K562 (cell line): ENCODE measurements around the gene IMPDH2. TPM values are rescaled to one million over a fixed set of nuclear protein-coding genes. Genes with fewer than 3 reads are reported as not detected.
A peak's percentile ranks its signal among the peaks of the same experiment; 100 is the strongest.

Experiments used
- ATAC-seq: fragments of 200-7000 bp; cut with Tn5 transposase; 3 replicates; pipeline ENCODE4 v1.9.1; 2020; ENCODE audit warnings: moderate library complexity
- BruUV-seq: library from RNA; stranded (reverse); fragments of 400-500 nt; replicated peaks from 2 replicates; lab custom pipeline; 2021; lab: Mats Ljungman, UMichigan
- CTCF ChIA-PET: fragments of 300-600 bp; formaldehyde crosslinking; extraction: SDS; loops from one replicate; lab custom pipeline; 2021; ENCODE audit warnings: low intra/inter-chr PET ratio; lab: Yijun Ruan, JAX
- POLR2A ChIA-PET: fragments of 300-600, 350-650 bp; sonication (Branson Sonifier 250); formaldehyde crosslinking; extraction: SDS; loops from one replicate; lab custom pipeline; 2021; ENCODE audit warnings: antibody characterized with exemption, inconsistent platforms; lab: Yijun Ruan, JAX
- DNase-seq, 4 experiments: peaks; one replicate each; pipeline versions ENCODE4 v3.0.0 to v3.0.0-alpha.2; 2011 to 2018; ENCODE audit warnings: low spot score in 3 of 4, mixed read lengths in 3 of 4; ENCODE audit errors: extremely low read depth in 1 of 4
- FAIRE-seq: peaks from 2 replicates; lab custom pipeline; 2011; peaks lifted over from hg19 to GRCh38; lab: Jason Lieb, UNC
- H2AFZ ChIP-seq: 2 replicates; pipeline ENCODE4 v1.6.0; 2011; ENCODE audit warnings: low read depth, low read length, control low read depth, inconsistent platforms
- H3K27ac ChIP-seq: fragments of 200-600 bp; 3 replicates; pipeline ENCODE4 v1.8.0; 2011; ENCODE audit warnings: low read depth, mild to moderate bottlenecking, control low read depth, inconsistent platforms, low read length, moderate library complexity, mixed read lengths; ENCODE audit errors: extremely low read depth
- H3K27me3 ChIP-seq, 2 experiments: fragments of 300-600 bp in 1 of 2; 2 replicates in 1 of 2; 3 replicates in 1 of 2; pipeline versions ENCODE4 v1.6.0 to v1.8.0; 2011; ENCODE audit warnings: inconsistent platforms in 2 of 2, low read length in 2 of 2, mild to moderate bottlenecking in 1 of 2, mixed read lengths in 1 of 2, moderate library complexity in 1 of 2; ENCODE audit not compliant: control insufficient read depth in 2 of 2, insufficient read depth in 2 of 2
- H3K36me3 ChIP-seq: fragments of 300-600 bp; 3 replicates; pipeline ENCODE4 v1.8.0; 2011; ENCODE audit warnings: mild to moderate bottlenecking, low read length, inconsistent platforms; ENCODE audit not compliant: control insufficient read depth, insufficient read depth
- H3K4me1 ChIP-seq, 2 experiments: fragments of 200-600 bp in 1 of 2; replicated peaks in 1 of 2; 2 replicates in 1 of 2; 3 replicates in 1 of 2; pipeline versions ENCODE4 v1.5.1 to v1.8.0; 2011; ENCODE audit warnings: inconsistent platforms in 2 of 2, low read length in 2 of 2, mild to moderate bottlenecking in 1 of 2, mixed read lengths in 1 of 2, moderate library complexity in 1 of 2; ENCODE audit not compliant: control insufficient read depth in 2 of 2, insufficient read depth in 2 of 2
- H3K4me2 ChIP-seq: 2 replicates; pipeline ENCODE4 v1.6.1; 2011; ENCODE audit warnings: low read length, control low read depth, inconsistent platforms, mixed read lengths; ENCODE audit not compliant: insufficient read depth
- H3K4me3 ChIP-seq: fragments of 200-600 bp; sonication (generic), shearing (Covaris generic); 2 replicates; pipeline ENCODE4 v1.5.1; 2016; ENCODE audit warnings: control low read depth, inconsistent platforms
- H3K79me2 ChIP-seq: fragments of 200-600 bp; 3 replicates; pipeline ENCODE4 v1.8.0; 2011; ENCODE audit warnings: low read length, inconsistent platforms; ENCODE audit not compliant: control insufficient read depth, insufficient read depth
- H3K9ac ChIP-seq, 2 experiments: 2 replicates each; pipeline versions ENCODE4 v1.6.0 to v1.6.1; 2011; ENCODE audit warnings: low read depth in 2 of 2, low read length in 2 of 2, control low read depth in 1 of 2, inconsistent platforms in 1 of 2, mild to moderate bottlenecking in 1 of 2, mixed read lengths in 1 of 2; ENCODE audit not compliant: insufficient read depth in 1 of 2
- H3K9me1 ChIP-seq: one replicate; pipeline ENCODE4 v1.6.0; 2011; ENCODE audit warnings: inconsistent platforms, mild to moderate bottlenecking, low read length, moderate library complexity; ENCODE audit not compliant: control insufficient read depth, insufficient read depth
- H3K9me3 ChIP-seq: replicated peaks from 2 replicates; pipeline ENCODE4 v1.5.1; 2011; ENCODE audit warnings: low read depth, low read length, inconsistent platforms; ENCODE audit not compliant: control insufficient read depth, insufficient read depth
- H4K20me1 ChIP-seq: replicated peaks from 2 replicates; pipeline ENCODE4 v1.6.1; 2011; ENCODE audit warnings: low read length, inconsistent platforms, mixed read lengths; ENCODE audit not compliant: control insufficient read depth, insufficient read depth
- BCOR ChIP-seq: fragments of 450-650 bp; IDR thresholded peaks from 2 replicates; pipeline ENCODE4 v1.6.1; 2016
- CBX2 ChIP-seq: fragments of 200-600 bp; sonication (generic); IDR thresholded peaks from one replicate; pipeline ENCODE4 v1.6.1; 2012; ENCODE audit warnings: mild to moderate bottlenecking, low read length, inconsistent platforms; ENCODE audit not compliant: insufficient read depth, poor library complexity, severe bottlenecking
- FOXK1 ChIP-seq: sonication (generic); formaldehyde crosslinking; IDR thresholded peaks from 2 replicates; pipeline ENCODE4 v1.8.0; 2022; ENCODE audit warnings: missing genetic modification reagents, mild to moderate bottlenecking, borderline replicate concordance
- HDGF ChIP-seq: fragments of 450-650 bp; IDR thresholded peaks from 2 replicates; pipeline ENCODE4 v1.6.1; 2016
- HMGN3 ChIP-seq: IDR thresholded peaks from 2 replicates; pipeline ENCODE4 v1.6.1; 2011; ENCODE audit warnings: borderline replicate concordance, low read depth, mild to moderate bottlenecking, mixed read lengths, low read length; ENCODE audit not compliant: insufficient read length; ENCODE audit errors: extremely low read depth
- NR2F6 ChIP-seq: fragments of 450-650 bp; formaldehyde crosslinking; IDR thresholded peaks from 2 replicates; pipeline ENCODE4 v1.4.0; 2020; ENCODE audit warnings: mild to moderate bottlenecking
- TCFL5 ChIP-seq: fragments of 250-450 bp; sonication (Bioruptor Pico); conservative IDR thresholded peaks from 2 replicates; pipeline ENCODE4 v1.6.1; 2021; ENCODE audit warnings: mild to moderate bottlenecking, moderate library complexity, matching md5 sums
- TRIM28 ChIP-seq: fragments of 450-650 bp; IDR thresholded peaks from 2 replicates; pipeline ENCODE4 v1.6.1; 2017
- TSC22D4 ChIP-seq: fragments of 450-650 bp; IDR thresholded peaks from 2 replicates; pipeline ENCODE4 v1.6.1; 2016; ENCODE audit warnings: missing genetic modification characterization, missing biosample characterization, control low read depth
- ZNF134 ChIP-seq: fragments of 250-450 bp; sonication (Bioruptor Pico); conservative IDR thresholded peaks from 2 replicates; pipeline ENCODE4 v1.4.0; 2020
- WGBS: fragments of 100-300 bp; shearing (Covaris generic); methylation state at CpG from one replicate; pipeline ENCODE4 v1.1.6; 2016; ENCODE audit warnings: low coverage, mixed read lengths; ENCODE audit not compliant: insufficient coverage; ENCODE audit errors: missing lambda C conversion rate; 5-methylcytosine and 5-hydroxymethylcytosine counted together
- in situ Hi-C: fragments of 300-500 bp; cut with MboI; formaldehyde crosslinking; loops from 4 replicates; pipeline ENCODE4 v1.15.0; 2018; ENCODE audit warnings: inconsistent platforms, mixed read lengths
- intact Hi-C: fragments of 100-400 bp; cut with micrococcal nuclease; formaldehyde crosslinking; loops from 2 replicates; pipeline ENCODE4 v1.14.2; 2022
- polyA plus RNA-seq, 8 experiments: library from polyadenylated mRNA; depleted of rRNA in 4 of 8; stranded (reverse) in 5 of 8; unstranded in 3 of 8; fragments of >200 nt; fragmentation: Nextera tagmentation in 2 of 8; fragmentation: Illumina TruSeq in 1 of 8; extraction: Ambion mirVana in 2 of 8; extraction: Trizol in 1 of 8; gene quantifications; 2 replicates each; pipeline versions ENCODE4 v1.2.1 to v1.2.3, GENCODE V29; 2011 to 2014; ENCODE audit warnings: inconsistent platforms in 1 of 8, missing spikeins in 1 of 8
- total RNA-seq, 7 experiments: library from RNA; depleted of rRNA in 6 of 7; stranded (reverse); fragments of >200 nt in 6 of 7; fragmentation: Illumina TruSeq in 2 of 7; extraction: Trizol in 2 of 7; gene quantifications; 2 replicates each; pipeline versions ENCODE4 v1.2.1 to v1.2.3, GENCODE V29; 2011 to 2021; ENCODE audit warnings: low replicate concordance in 1 of 7
- TF ChIP-seq, protein P1 (sequence below): fragments of 450-650 bp; IDR thresholded peaks from 2 replicates; pipeline ENCODE4 v1.6.1; 2016; ENCODE audit warnings: mild to moderate bottlenecking, moderate library complexity

Gene IMPDH2
- total and polyA plus RNA-seq, 9 of the 15 experiments (the other 6 are each of a cell fraction or from before 2014, with no cell fraction given), result 318 to 507 (median 366) TPM

DNA sequence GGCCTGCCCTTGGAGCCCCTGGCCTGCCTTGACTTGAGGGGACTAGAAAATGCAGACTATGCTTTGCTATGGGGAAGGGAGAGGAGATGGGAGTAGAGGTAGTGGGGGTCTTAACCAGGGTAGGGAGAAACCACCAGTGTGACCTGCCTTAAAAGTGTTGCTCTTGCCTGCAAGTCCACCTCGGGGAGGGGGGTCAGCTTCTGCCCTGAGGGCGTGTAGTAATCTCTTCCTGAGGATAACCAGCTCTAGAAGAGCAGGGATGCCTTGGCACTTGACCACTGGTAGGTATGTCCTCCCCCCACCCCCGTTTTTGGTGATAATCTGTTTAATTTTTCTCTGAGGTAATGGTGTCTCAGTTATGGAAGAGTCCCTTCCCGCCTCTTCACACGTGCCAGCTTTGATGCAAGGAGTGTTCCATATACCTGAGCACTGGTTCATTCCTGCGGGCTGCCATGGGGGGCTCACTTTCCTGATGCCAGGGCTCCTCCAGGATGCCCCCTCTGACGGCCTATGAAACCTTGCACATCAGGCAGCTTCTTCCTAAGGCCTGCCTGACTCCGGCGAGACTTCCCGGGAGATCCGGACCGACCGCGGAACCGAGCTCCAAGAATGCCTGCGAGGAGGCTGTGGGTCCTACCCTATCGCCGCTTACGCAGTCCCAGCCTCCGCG is 39.9 kb downstream of the IMPDH2 start:
- in situ Hi-C loops (no loop called here), intact Hi-C loops (loop anchor here (1.0 to 5.0 kb wide), 4 partner anchors 18 to 460 kb away; partner anchors contain the start of gene WDR6)
- POLR2A ChIA-PET, result interaction anchor here (0.5 to 1.3 kb wide), 7 partner anchors 15 to 249 kb away, joined by 3 to 6 read pairs (median 3); partner anchors contain the start of genes IMPDH2, NDUFAF3 and WDR6
- CTCF ChIA-PET, result interaction anchor here (0.8 kb wide), 1 partner anchor 460 kb away, joined by 3 read pairs; no protein-coding TSS in a partner anchor
- Histone ChIP-seq H3K79me2 (no peaks in the 10 kb centered on the region), H3K9ac (peak overlapping the region; percentile 71 to 89), H3K9me3 (no peaks in the 10 kb centered on the region), H4K20me1 (no peaks in the 10 kb centered on the region), H3K36me3 (peaks cover 14% of the 10 kb centered on the region; the same call in 2 of the 3 replicates), H3K27ac (peak overlapping the region; percentile 78), H3K27me3 (no peaks in the 10 kb centered on the region), H3K4me3 (peak overlapping the region; percentile 41), H3K4me1 (peaks cover 9 to 21% of the 10 kb centered on the region in 2 experiments), H3K4me2 (peak overlapping the region; percentile 82), H3K9me1 (no peaks in the 10 kb centered on the region), H2AFZ (peak overlapping the region; percentile 94)
- DNase-seq, result peak in 1 of 4 experiments; percentile 12
- no peak; the same call in 2 of the 3 replicates for ATAC-seq
- 6% methylated on average over 8 of the region's 21 CpGs for WGBS
- TSS peak; percentile 83 for BruUV-seq
- no peak for FAIRE-seq
- TF ChIP-seq CBX2 (no peak), NR2F6 (CRISPR knock-in tag) (no peak), FOXK1 (CRISPR knock-in tag) (no peak), TRIM28 (no peak), BCOR (0 out of 2 replicates have a peak, but pooled peaks have one; percentile 27), ZNF134 (CRISPR knock-in tag) (no peak), HDGF (no peak), TCFL5 (CRISPR knock-in tag) (no peak), TSC22D4 (tag) (no peak), HMGN3 (no peak)
- TF ChIP-seq, protein P1, sequence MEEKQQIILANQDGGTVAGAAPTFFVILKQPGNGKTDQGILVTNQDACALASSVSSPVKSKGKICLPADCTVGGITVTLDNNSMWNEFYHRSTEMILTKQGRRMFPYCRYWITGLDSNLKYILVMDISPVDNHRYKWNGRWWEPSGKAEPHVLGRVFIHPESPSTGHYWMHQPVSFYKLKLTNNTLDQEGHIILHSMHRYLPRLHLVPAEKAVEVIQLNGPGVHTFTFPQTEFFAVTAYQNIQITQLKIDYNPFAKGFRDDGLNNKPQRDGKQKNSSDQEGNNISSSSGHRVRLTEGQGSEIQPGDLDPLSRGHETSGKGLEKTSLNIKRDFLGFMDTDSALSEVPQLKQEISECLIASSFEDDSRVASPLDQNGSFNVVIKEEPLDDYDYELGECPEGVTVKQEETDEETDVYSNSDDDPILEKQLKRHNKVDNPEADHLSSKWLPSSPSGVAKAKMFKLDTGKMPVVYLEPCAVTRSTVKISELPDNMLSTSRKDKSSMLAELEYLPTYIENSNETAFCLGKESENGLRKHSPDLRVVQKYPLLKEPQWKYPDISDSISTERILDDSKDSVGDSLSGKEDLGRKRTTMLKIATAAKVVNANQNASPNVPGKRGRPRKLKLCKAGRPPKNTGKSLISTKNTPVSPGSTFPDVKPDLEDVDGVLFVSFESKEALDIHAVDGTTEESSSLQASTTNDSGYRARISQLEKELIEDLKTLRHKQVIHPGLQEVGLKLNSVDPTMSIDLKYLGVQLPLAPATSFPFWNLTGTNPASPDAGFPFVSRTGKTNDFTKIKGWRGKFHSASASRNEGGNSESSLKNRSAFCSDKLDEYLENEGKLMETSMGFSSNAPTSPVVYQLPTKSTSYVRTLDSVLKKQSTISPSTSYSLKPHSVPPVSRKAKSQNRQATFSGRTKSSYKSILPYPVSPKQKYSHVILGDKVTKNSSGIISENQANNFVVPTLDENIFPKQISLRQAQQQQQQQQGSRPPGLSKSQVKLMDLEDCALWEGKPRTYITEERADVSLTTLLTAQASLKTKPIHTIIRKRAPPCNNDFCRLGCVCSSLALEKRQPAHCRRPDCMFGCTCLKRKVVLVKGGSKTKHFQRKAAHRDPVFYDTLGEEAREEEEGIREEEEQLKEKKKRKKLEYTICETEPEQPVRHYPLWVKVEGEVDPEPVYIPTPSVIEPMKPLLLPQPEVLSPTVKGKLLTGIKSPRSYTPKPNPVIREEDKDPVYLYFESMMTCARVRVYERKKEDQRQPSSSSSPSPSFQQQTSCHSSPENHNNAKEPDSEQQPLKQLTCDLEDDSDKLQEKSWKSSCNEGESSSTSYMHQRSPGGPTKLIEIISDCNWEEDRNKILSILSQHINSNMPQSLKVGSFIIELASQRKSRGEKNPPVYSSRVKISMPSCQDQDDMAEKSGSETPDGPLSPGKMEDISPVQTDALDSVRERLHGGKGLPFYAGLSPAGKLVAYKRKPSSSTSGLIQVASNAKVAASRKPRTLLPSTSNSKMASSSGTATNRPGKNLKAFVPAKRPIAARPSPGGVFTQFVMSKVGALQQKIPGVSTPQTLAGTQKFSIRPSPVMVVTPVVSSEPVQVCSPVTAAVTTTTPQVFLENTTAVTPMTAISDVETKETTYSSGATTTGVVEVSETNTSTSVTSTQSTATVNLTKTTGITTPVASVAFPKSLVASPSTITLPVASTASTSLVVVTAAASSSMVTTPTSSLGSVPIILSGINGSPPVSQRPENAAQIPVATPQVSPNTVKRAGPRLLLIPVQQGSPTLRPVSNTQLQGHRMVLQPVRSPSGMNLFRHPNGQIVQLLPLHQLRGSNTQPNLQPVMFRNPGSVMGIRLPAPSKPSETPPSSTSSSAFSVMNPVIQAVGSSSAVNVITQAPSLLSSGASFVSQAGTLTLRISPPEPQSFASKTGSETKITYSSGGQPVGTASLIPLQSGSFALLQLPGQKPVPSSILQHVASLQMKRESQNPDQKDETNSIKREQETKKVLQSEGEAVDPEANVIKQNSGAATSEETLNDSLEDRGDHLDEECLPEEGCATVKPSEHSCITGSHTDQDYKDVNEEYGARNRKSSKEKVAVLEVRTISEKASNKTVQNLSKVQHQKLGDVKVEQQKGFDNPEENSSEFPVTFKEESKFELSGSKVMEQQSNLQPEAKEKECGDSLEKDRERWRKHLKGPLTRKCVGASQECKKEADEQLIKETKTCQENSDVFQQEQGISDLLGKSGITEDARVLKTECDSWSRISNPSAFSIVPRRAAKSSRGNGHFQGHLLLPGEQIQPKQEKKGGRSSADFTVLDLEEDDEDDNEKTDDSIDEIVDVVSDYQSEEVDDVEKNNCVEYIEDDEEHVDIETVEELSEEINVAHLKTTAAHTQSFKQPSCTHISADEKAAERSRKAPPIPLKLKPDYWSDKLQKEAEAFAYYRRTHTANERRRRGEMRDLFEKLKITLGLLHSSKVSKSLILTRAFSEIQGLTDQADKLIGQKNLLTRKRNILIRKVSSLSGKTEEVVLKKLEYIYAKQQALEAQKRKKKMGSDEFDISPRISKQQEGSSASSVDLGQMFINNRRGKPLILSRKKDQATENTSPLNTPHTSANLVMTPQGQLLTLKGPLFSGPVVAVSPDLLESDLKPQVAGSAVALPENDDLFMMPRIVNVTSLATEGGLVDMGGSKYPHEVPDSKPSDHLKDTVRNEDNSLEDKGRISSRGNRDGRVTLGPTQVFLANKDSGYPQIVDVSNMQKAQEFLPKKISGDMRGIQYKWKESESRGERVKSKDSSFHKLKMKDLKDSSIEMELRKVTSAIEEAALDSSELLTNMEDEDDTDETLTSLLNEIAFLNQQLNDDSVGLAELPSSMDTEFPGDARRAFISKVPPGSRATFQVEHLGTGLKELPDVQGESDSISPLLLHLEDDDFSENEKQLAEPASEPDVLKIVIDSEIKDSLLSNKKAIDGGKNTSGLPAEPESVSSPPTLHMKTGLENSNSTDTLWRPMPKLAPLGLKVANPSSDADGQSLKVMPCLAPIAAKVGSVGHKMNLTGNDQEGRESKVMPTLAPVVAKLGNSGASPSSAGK, result peak; percentile 54; the same call in 1 of the 2 replicates
